Breast epithelium (tissue), 3 donors: ENCODE measurements around the gene PLPPR2.

Source experiments
- POLR2A ChIP-seq: fragments of 450-650 bp; IDR thresholded peaks from one replicate; pipeline ENCODE4 v1.6.1; 2016; ENCODE audit warnings: antibody characterized with exemption, mild to moderate bottlenecking, moderate library complexity
- TF ChIP-seq, protein P1 (sequence below), 3 donors: fragments of 450-650 bp; IDR thresholded peaks; one replicate each; pipeline ENCODE4 v1.5.1; 2016 to 2017; ENCODE audit warnings: antibody characterized with exemption in 3 of 3, mild to moderate bottlenecking in 3 of 3, moderate library complexity in 3 of 3

GRCh38 chr19:11370744-11371143 is 15.5 kb downstream of the PLPPR2 start:
- TF ChIP-seq, protein P1, sequence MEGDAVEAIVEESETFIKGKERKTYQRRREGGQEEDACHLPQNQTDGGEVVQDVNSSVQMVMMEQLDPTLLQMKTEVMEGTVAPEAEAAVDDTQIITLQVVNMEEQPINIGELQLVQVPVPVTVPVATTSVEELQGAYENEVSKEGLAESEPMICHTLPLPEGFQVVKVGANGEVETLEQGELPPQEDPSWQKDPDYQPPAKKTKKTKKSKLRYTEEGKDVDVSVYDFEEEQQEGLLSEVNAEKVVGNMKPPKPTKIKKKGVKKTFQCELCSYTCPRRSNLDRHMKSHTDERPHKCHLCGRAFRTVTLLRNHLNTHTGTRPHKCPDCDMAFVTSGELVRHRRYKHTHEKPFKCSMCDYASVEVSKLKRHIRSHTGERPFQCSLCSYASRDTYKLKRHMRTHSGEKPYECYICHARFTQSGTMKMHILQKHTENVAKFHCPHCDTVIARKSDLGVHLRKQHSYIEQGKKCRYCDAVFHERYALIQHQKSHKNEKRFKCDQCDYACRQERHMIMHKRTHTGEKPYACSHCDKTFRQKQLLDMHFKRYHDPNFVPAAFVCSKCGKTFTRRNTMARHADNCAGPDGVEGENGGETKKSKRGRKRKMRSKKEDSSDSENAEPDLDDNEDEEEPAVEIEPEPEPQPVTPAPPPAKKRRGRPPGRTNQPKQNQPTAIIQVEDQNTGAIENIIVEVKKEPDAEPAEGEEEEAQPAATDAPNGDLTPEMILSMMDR (IDR thresholded peaks at IDR 0.05): no peak
- no peak for TF ChIP-seq POLR2A
